GM18868 (cell line): Measurements from ENCODE around the gene BCL2.
"Not testable (repeated sequence)": the region's sequence is repeated elsewhere in the genome, so short reads cannot be mapped to it uniquely, and the experiment has no call there.

Source experiments
- ATAC-seq: cut with Tn5 transposase; IDR thresholded peaks from one replicate; pipeline ENCODE4 v1.9.1; 2021; ENCODE audit warnings: mild to moderate bottlenecking, moderate library complexity; ENCODE audit not compliant: unreplicated experiment

Gene BCL2

GRCh38 chr18:63236921-63237846 lies 82.4 kb downstream of the BCL2 start:
- ATAC-seq, result no peak

- ATAC-seq, result no peak
These were observed 83.2 kb downstream of the BCL2 start for GRCh38 chr18:63236406-63236805.

GRCh38 chr18:63235920-63236319 lies 83.6 kb downstream of the BCL2 start:
- not testable (repeated sequence) for ATAC-seq

- no peak for ATAC-seq
These were observed 84.7 kb downstream of the BCL2 start for GRCh38 chr18:63234841-63235240.

- no peak for ATAC-seq
These were observed 85.1 kb downstream of the BCL2 start for GRCh38 chr18:63234432-63234831.

- no peak for ATAC-seq
These were observed 86.2 kb downstream of the BCL2 start for GRCh38 chr18:63233334-63233733.

- no peak for ATAC-seq
These were observed 86.7 kb downstream of the BCL2 start for GRCh38 chr18:63232826-63233225.

- ATAC-seq, result no peak
These were observed 89.6 kb downstream of the BCL2 start for GRCh38 chr18:63229971-63230370.

GRCh38 chr18:63225434-63225833 lies 94.1 kb downstream of the BCL2 start:
- no peak for ATAC-seq

- peak; percentile 68 for ATAC-seq
These were observed 94.9 kb downstream of the BCL2 start for GRCh38 chr18:63224630-63225029.

- ATAC-seq, result peak; percentile 37
These were observed 95.7 kb downstream of the BCL2 start for GRCh38 chr18:63223837-63224236.

GRCh38 chr18:63220903-63221302 lies 98.7 kb downstream of the BCL2 start:
- ATAC-seq, result no peak

- ATAC-seq, result no peak
These were observed 101.1 kb downstream of the BCL2 start for GRCh38 chr18:63218472-63218871.

GRCh38 chr18:63216516-63217311 lies 102.9 kb downstream of the BCL2 start:
- ATAC-seq, result peak; percentile 67

GRCh38 chr18:63213936-63214671 lies 105.5 kb downstream of the BCL2 start:
- ATAC-seq, result no peak

- no peak for ATAC-seq
These were observed 106.2 kb downstream of the BCL2 start for GRCh38 chr18:63213331-63213900.

GRCh38 chr18:63210521-63210920 lies 109.0 kb downstream of the BCL2 start:
- ATAC-seq, result peak; percentile 23

GRCh38 chr18:63208676-63209075 lies 110.9 kb downstream of the BCL2 start:
- no peak for ATAC-seq

GRCh38 chr18:63207835-63208234 lies 111.7 kb downstream of the BCL2 start:
- ATAC-seq, result no peak

- ATAC-seq, result peak; percentile 32
These were observed 112.3 kb downstream of the BCL2 start for GRCh38 chr18:63207143-63207790.
